SK-N-SH (cell line): ENCODE results near the gene UBR3. TPM values are rescaled to one million over a fixed set of nuclear protein-coding genes. Genes with fewer than 3 reads are reported as not detected.

Source experiments
- CTCF ChIA-PET: fragments of 300-600, 350-600 bp; formaldehyde crosslinking; extraction: SDS; loops from one replicate; lab custom pipeline; 2021; lab: Yijun Ruan, JAX
- POLR2A ChIA-PET: fragments of 350-600 bp; sonication (Branson Sonifier 250); formaldehyde crosslinking; extraction: SDS; loops from one replicate; lab custom pipeline; 2020; ENCODE audit warnings: antibody characterized with exemption, inconsistent platforms; lab: Yijun Ruan, JAX
- DNase-seq: peaks from one replicate; pipeline ENCODE4 v3.0.0; 2012
- H2AFZ ChIP-seq: fragments of 200-600 bp; sonication (generic); 2 replicates; pipeline ENCODE4 v1.8.1; 2016; ENCODE audit warnings: antibody characterized with exemption, mild to moderate bottlenecking, low read depth
- H3F3A ChIP-seq: fragments of 200-600 bp; sonication (generic); replicated peaks from 2 replicates; pipeline ENCODE3; 2016; ENCODE audit warnings: antibody characterized with exemption, mild to moderate bottlenecking; ENCODE audit not compliant: insufficient read depth
- H3K27ac ChIP-seq, 2 experiments: fragments of 200-500 bp in 1 of 2; fragments of 200-600 bp in 1 of 2; sonication (Bioruptor generic) in 1 of 2; sonication (generic), shearing (Covaris generic) in 1 of 2; 2 replicates each; pipeline versions ENCODE4 v1.5.1 to v1.6.1; 2014 to 2016; ENCODE audit warnings: low read depth in 2 of 2, inconsistent platforms in 1 of 2, low read length in 1 of 2, mild to moderate bottlenecking in 1 of 2, mixed read lengths in 1 of 2
- H3K27me3 ChIP-seq: fragments of 200-600 bp; sonication (generic), shearing (Covaris generic); 2 replicates; pipeline ENCODE4 v1.6.1; 2016; ENCODE audit warnings: mixed run types; ENCODE audit not compliant: insufficient read depth
- H3K36me3 ChIP-seq, 2 experiments: fragments of 200-500 bp in 1 of 2; fragments of 200-600 bp in 1 of 2; sonication (Bioruptor generic) in 1 of 2; sonication (generic) in 1 of 2; replicated peaks in 1 of 2; 2 replicates each; pipeline versions ENCODE3 to v1.5.1; 2014 to 2016; ENCODE audit warnings: low read length in 1 of 2, mild to moderate bottlenecking in 1 of 2; ENCODE audit not compliant: insufficient read depth in 2 of 2, control insufficient read depth in 1 of 2
- H3K4me1 ChIP-seq, 2 experiments: fragments of 200-500 bp in 1 of 2; fragments of 200-600 bp in 1 of 2; sonication (Bioruptor generic) in 1 of 2; sonication (generic), shearing (Covaris generic) in 1 of 2; 2 replicates each; pipeline versions ENCODE4 v1.5.1 to v1.6.1; 2014 to 2016; ENCODE audit warnings: low read depth in 1 of 2, low read length in 1 of 2, mixed run types in 1 of 2; ENCODE audit not compliant: insufficient read depth in 2 of 2, control insufficient read depth in 1 of 2
- H3K4me2 ChIP-seq: fragments of 200-600 bp; sonication (generic), shearing (Covaris generic); 2 replicates; pipeline ENCODE4 v1.6.1; 2017; ENCODE audit warnings: mixed run types
- H3K4me3 ChIP-seq, 2 experiments: fragments of 200-500 bp in 1 of 2; fragments of 200-600 bp in 1 of 2; sonication (Bioruptor generic) in 1 of 2; sonication (generic), shearing (Covaris generic) in 1 of 2; 2 replicates each; pipeline versions ENCODE4 v1.5.1 to v1.8.1; 2014 to 2016; ENCODE audit warnings: low read depth in 2 of 2, inconsistent platforms in 1 of 2, low read length in 1 of 2, mild to moderate bottlenecking in 1 of 2, mixed read lengths in 1 of 2, moderate library complexity in 1 of 2
- H3K79me2 ChIP-seq: fragments of 200-600 bp; sonication (generic); 2 replicates; pipeline ENCODE4 v1.8.1; 2017; ENCODE audit warnings: mild to moderate bottlenecking; ENCODE audit not compliant: insufficient read depth
- H3K9ac ChIP-seq: fragments of 200-600 bp; sonication (generic); 2 replicates; pipeline ENCODE4 v1.6.1; 2017; ENCODE audit warnings: mixed run types
- H3K9me2 ChIP-seq: fragments of 200-600 bp; sonication (generic); 2 replicates; pipeline ENCODE4 v1.6.1; 2017; ENCODE audit warnings: mixed run types
- H3K9me3 ChIP-seq: fragments of 200-600 bp; sonication (generic); 2 replicates; pipeline ENCODE4 v1.6.1; 2017; ENCODE audit warnings: mixed run types, mild to moderate bottlenecking, moderate library complexity
- H4K20me1 ChIP-seq: fragments of 200-600 bp; sonication (generic); 2 replicates; pipeline ENCODE4 v1.6.1; 2017; ENCODE audit warnings: mild to moderate bottlenecking, mixed run types; ENCODE audit not compliant: insufficient read depth
- CTCF ChIP-seq: fragments of 200-600 bp; sonication (generic); IDR thresholded peaks from 2 replicates; pipeline ENCODE4 v1.6.1; 2017; ENCODE audit warnings: antibody characterized with exemption, mild to moderate bottlenecking, moderate library complexity
- EP300 ChIP-seq, 2 experiments: IDR thresholded peaks; 2 replicates each; pipeline versions ENCODE4 v1.4.0 to v1.6.1; 2012; ENCODE audit warnings: borderline replicate concordance in 1 of 2, low read depth in 1 of 2, low read length in 1 of 2
- FOSL2 ChIP-seq: IDR thresholded peaks from 2 replicates; pipeline ENCODE4 v1.4.0; 2012; ENCODE audit warnings: low read depth, mild to moderate bottlenecking, moderate library complexity, borderline replicate concordance
- FOXJ3 ChIP-seq: sonication (generic); formaldehyde crosslinking; IDR thresholded peaks from 2 replicates; pipeline ENCODE4 v1.5.1; 2020; ENCODE audit warnings: mild to moderate bottlenecking, missing genetic modification reagents
- FOXM1 ChIP-seq: IDR thresholded peaks from 2 replicates; pipeline ENCODE4 v1.4.0; 2012; ENCODE audit warnings: low read depth, mild to moderate bottlenecking
- GABPA ChIP-seq: IDR thresholded peaks from 2 replicates; pipeline ENCODE4 v1.4.0; 2012; ENCODE audit warnings: low read depth, mild to moderate bottlenecking
- GATA2 ChIP-seq: sonication (generic); formaldehyde crosslinking; IDR thresholded peaks from 2 replicates; pipeline ENCODE4 v1.5.0; 2020; ENCODE audit warnings: mild to moderate bottlenecking, missing genetic modification reagents
- MEF2A ChIP-seq: IDR thresholded peaks from 2 replicates; pipeline ENCODE4 v1.4.0; 2012; ENCODE audit warnings: low read depth, borderline replicate concordance
- NFIC ChIP-seq: IDR thresholded peaks from 2 replicates; pipeline ENCODE4 v1.4.0; 2012; ENCODE audit warnings: borderline replicate concordance
- PBX3 ChIP-seq: IDR thresholded peaks from 2 replicates; pipeline ENCODE4; 2012
- RAD21 ChIP-seq: IDR thresholded peaks from 2 replicates; pipeline ENCODE4 v1.6.1; 2012; ENCODE audit warnings: mild to moderate bottlenecking, low read length
- RCOR1 ChIP-seq: fragments of 150-350 bp; IDR thresholded peaks from 2 replicates; pipeline ENCODE4 v1.6.1; 2017; ENCODE audit warnings: antibody characterized with exemption, low read length
- RXRA ChIP-seq: IDR thresholded peaks from 2 replicates; pipeline ENCODE4 v1.4.0; 2012; ENCODE audit warnings: low read depth, mild to moderate bottlenecking, borderline replicate concordance
- TAF1 ChIP-seq: IDR thresholded peaks from 2 replicates; pipeline ENCODE4 v1.6.1; 2012; ENCODE audit warnings: low read depth, mild to moderate bottlenecking, low read length, moderate library complexity, borderline replicate concordance
- USF1 ChIP-seq: IDR thresholded peaks from 2 replicates; pipeline ENCODE4 v1.4.0; 2012; ENCODE audit warnings: low read depth, borderline replicate concordance
- USF2 ChIP-seq: fragments of 150-350 bp; IDR thresholded peaks from 2 replicates; pipeline ENCODE4 v1.6.1; 2017; ENCODE audit warnings: antibody characterized with exemption, low read length, low read depth, borderline replicate concordance
- WGBS: methylation state at CpG from one replicate; pipeline ENCODE4 v1.1.6; 2017; ENCODE audit warnings: low lambda C conversion rate; 5-methylcytosine and 5-hydroxymethylcytosine counted together
- polyA plus RNA-seq, 3 experiments: library from polyadenylated mRNA; depleted of rRNA; stranded (reverse); fragments of >200 nt; gene quantifications; 2 replicates each; pipeline ENCODE4 v1.2.3, GENCODE V29; 2012

The UBR3 gene
- polyA plus RNA-seq, 1 of the 3 experiments (the other 2 are of a cell fraction) = 5.2 TPM

GRCh38 chr2:169982929-169983328, 155.7 kb downstream of the UBR3 start:
- H4K20me1 ChIP-seq = no peaks in the 10 kb centered on the region
- ChIA-PET POLR2A (no interaction called here), CTCF (interaction anchor here (0.6 kb wide), 1 partner anchor 195 kb away, joined by 3 read pairs; no protein-coding TSS in a partner anchor)
- H3K9ac ChIP-seq = no peak overlapping the region
- no peak overlapping the region for H2AFZ ChIP-seq
- H3K27me3 ChIP-seq = no peaks in the 10 kb centered on the region
- no peaks in the 10 kb centered on the region for H3K4me1 ChIP-seq
- no peaks in the 10 kb centered on the region for H3K9me2 ChIP-seq
- peaks cover 6 to 15% of the 10 kb centered on the region in 2 experiments for H3K36me3 ChIP-seq
- WGBS = 0% methylated on average over 1 of the region's 1 CpG
- no peak overlapping the region for H3K4me3 ChIP-seq
- DNase-seq = no peak
- no peaks in the 10 kb centered on the region for H3K79me2 ChIP-seq
- H3K4me2 ChIP-seq = no peak overlapping the region
- H3F3A ChIP-seq = no peaks in the 10 kb centered on the region
- H3K9me3 ChIP-seq = no peaks in the 10 kb centered on the region
- TF ChIP-seq CTCF (no peak), GATA2 (CRISPR knock-in tag) (no peak), RAD21 (no peak), FOSL2 (no peak), RCOR1 (no peak), EP300 (IDR thresholded peaks at IDR 0.05; ENCODE audit: borderline replicate concordance in 1 of 2, low read depth in 1 of 2, low read length in 1 of 2) (no peak), PBX3 (no peak), GABPA (no peak), FOXM1 (no peak)
- no peak overlapping the region for H3K27ac ChIP-seq

GRCh38 chr2:169983506-169983905, 156.3 kb downstream of the UBR3 start:
- H3K36me3 ChIP-seq = peaks cover 6 to 21% of the 10 kb centered on the region in 2 experiments
- POLR2A ChIA-PET = no interaction called here
- no peaks in the 10 kb centered on the region for H3K4me1 ChIP-seq
- no peak overlapping the region for H2AFZ ChIP-seq
- TF ChIP-seq USF2 (no peak), RXRA (no peak), RCOR1 (no peak), NFIC (no peak), PBX3 (no peak), EP300 (IDR thresholded peaks at IDR 0.05; ENCODE audit: borderline replicate concordance in 1 of 2, low read depth in 1 of 2, low read length in 1 of 2) (no peak), RAD21 (no peak), CTCF (no peak), USF1 (no peak), MEF2A (no peak), TAF1 (no peak), FOXJ3 (CRISPR knock-in tag) (no peak), GATA2 (CRISPR knock-in tag) (no peak)
- TF ChIP-seq, all 33 proteins: peak for 0
- Histone ChIP-seq H4K20me1 (no peaks in the 10 kb centered on the region), H3K9me3 (no peaks in the 10 kb centered on the region), H3F3A (no peaks in the 10 kb centered on the region), H3K4me3 (no peak overlapping the region), H3K79me2 (no peaks in the 10 kb centered on the region), H3K4me2 (no peak overlapping the region), H3K27me3 (no peaks in the 10 kb centered on the region), H3K9ac (no peak overlapping the region), H3K27ac (no peak overlapping the region), H3K9me2 (no peaks in the 10 kb centered on the region)
- CTCF ChIA-PET = no interaction called here
- WGBS = 97% methylated on average over 3 of the region's 3 CpGs
- DNase-seq = no peak
